Mucosa of descending colon (tissue), 3 donors: ENCODE measurements around the gene GMCL1. TPM values are rescaled to one million over a fixed set of nuclear protein-coding genes. Genes with fewer than 3 reads are reported as not detected.
A peak's percentile ranks its signal among the peaks of the same experiment; 100 is the strongest.

Experiments used
- ATAC-seq: fragments of 200-7000 bp; cut with Tn5 transposase; one replicate; pipeline ENCODE4 v1.9.1; 2020; ENCODE audit warnings: mild to moderate bottlenecking, moderate library complexity
- DNase-seq, 3 donors: peaks; one replicate each; pipeline ENCODE4 v3.0.0-alpha.2; 2020
- H3K36me3 ChIP-seq: fragments of 200-600 bp; one replicate; pipeline ENCODE4 v1.8.0; 2021; ENCODE audit warnings: low read depth, mild to moderate bottlenecking
- H3K4me1 ChIP-seq: fragments of 200-600 bp; one replicate; pipeline ENCODE4 v1.8.0; 2021; ENCODE audit warnings: low read depth, mild to moderate bottlenecking
- H3K4me3 ChIP-seq: fragments of 200-600 bp; one replicate; pipeline ENCODE4 v1.8.0; 2021; ENCODE audit warnings: mild to moderate bottlenecking
- H3K9me3 ChIP-seq: fragments of 200-600 bp; one replicate; pipeline ENCODE4 v1.8.0; 2021; ENCODE audit warnings: mild to moderate bottlenecking
- intact Hi-C, 2 donors: fragments of 100-400 bp; cut with DNase I in 1 of 2; cut with micrococcal nuclease in 1 of 2; formaldehyde crosslinking; loops; one replicate each; pipeline versions ENCODE4 v1.11.0 to v1.11.1; 2022; cut with DNase I, micrococcal nuclease
- long read RNA-seq, 2 donors: library from polyadenylated mRNA; unstranded; transcript quantifications; one replicate each; pipeline ENCODE4 v2.0.0, GENCODE V29; 2019 to 2021
- total RNA-seq, 3 donors: library from RNA; stranded (reverse); fragmentation: NEBNext Ultra II Directional in 2 of 3; extraction: Animal tissue kit (Norgen Biotek cat#: 25700) in 2 of 3; gene quantifications; one replicate each; pipeline versions ENCODE4 v1.2.1 to v1.2.4, GENCODE V29; 2021 to 2023
- TF ChIP-seq, protein P1 (sequence below): fragments of 200-600 bp; IDR thresholded peaks from one replicate; pipeline ENCODE4 v1.8.0; 2022; ENCODE audit warnings: antibody characterized with exemption, mild to moderate bottlenecking
- donor health status: DM: no; HTN: no; CAD: no; lungs with moderate emphysema.
- donor health status: DM: no; HTN: no; CAD: no.
- donor health status: DM: no; HTN: yes; CAD: no.

Gene GMCL1, protein sequence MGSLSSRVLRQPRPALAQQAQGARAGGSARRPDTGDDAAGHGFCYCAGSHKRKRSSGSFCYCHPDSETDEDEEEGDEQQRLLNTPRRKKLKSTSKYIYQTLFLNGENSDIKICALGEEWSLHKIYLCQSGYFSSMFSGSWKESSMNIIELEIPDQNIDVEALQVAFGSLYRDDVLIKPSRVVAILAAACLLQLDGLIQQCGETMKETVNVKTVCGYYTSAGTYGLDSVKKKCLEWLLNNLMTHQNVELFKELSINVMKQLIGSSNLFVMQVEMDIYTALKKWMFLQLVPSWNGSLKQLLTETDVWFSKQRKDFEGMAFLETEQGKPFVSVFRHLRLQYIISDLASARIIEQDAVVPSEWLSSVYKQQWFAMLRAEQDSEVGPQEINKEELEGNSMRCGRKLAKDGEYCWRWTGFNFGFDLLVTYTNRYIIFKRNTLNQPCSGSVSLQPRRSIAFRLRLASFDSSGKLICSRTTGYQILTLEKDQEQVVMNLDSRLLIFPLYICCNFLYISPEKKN
- 10 to 100 TPM; 13.5 to 30.2 (median 18.8) TPM for total RNA-seq
- long read RNA-seq, donor 1, full-length matches to known transcripts = 53 of 56 reads
- long read RNA-seq, donor 1, partial matches to known transcripts = 3 of 56 reads
- long read RNA-seq, donor 1, other reads (novel, unspliced or antisense) = 0 of 56 reads
- long read RNA-seq, donor 2, full-length matches to known transcripts = 21 of 36 reads
- long read RNA-seq, donor 2, partial matches to known transcripts = 11 of 36 reads
- long read RNA-seq, donor 2, other reads (novel, unspliced or antisense) = 4 of 36 reads

DNA sequence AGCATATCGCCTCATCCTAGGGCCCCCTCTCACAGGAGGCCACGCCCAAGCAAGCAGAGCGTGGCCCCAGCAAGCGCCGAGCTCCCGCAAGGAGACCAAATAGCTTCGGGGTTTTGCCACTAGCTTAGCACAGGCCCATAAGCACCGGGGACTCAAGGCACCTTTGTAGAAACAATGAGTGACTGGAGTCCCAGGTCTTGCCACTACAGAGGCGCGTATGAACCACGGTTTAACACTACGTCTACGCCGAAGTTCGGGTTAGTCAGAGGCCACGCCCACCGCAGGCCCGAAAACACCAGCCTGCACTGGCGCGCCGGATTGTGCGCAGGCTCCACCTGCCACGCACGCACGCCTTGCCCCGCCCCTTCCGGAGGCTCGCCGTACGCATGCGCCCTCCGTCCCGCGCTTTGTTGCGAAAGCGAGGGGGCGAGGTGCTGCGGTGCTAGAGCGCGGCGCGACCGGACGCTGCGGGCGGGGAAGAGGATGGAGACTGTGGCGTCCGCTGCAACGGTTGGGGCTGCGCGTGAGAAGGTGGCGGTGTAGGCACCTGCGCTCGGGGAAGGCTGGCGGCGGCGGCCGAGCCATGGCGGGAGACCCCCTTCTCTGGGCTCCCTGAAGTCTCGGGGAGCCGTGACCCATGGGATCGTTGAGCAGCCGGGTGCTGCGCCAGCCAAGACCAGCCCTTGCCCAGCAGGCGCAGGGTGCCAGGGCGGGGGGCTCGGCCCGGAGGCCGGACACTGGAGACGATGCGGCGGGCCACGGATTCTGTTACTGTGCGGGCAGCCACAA is at the start of gene GMCL1:
TSS of gene GMCL1 (plus strand) at position 405 of the 789 bp plus-strand sequence. CDS start at position 638, 233 bp downstream.
- H3K4me1 ChIP-seq = peaks cover 16% of the 10 kb centered on the region
- DNase-seq (peak; percentile 98 to 99 (median 99)), ATAC-seq (peak; percentile 98)
- peak within 1 kb of the TSS; percentile 86 for H3K4me3 ChIP-seq
- H3K9me3 ChIP-seq = no peaks in the 10 kb centered on the region
- intact Hi-C loops = no loop called here
- no peaks in the 10 kb centered on the region for H3K36me3 ChIP-seq
- TF ChIP-seq, protein P1, sequence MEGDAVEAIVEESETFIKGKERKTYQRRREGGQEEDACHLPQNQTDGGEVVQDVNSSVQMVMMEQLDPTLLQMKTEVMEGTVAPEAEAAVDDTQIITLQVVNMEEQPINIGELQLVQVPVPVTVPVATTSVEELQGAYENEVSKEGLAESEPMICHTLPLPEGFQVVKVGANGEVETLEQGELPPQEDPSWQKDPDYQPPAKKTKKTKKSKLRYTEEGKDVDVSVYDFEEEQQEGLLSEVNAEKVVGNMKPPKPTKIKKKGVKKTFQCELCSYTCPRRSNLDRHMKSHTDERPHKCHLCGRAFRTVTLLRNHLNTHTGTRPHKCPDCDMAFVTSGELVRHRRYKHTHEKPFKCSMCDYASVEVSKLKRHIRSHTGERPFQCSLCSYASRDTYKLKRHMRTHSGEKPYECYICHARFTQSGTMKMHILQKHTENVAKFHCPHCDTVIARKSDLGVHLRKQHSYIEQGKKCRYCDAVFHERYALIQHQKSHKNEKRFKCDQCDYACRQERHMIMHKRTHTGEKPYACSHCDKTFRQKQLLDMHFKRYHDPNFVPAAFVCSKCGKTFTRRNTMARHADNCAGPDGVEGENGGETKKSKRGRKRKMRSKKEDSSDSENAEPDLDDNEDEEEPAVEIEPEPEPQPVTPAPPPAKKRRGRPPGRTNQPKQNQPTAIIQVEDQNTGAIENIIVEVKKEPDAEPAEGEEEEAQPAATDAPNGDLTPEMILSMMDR = peak; percentile 15

DNA sequence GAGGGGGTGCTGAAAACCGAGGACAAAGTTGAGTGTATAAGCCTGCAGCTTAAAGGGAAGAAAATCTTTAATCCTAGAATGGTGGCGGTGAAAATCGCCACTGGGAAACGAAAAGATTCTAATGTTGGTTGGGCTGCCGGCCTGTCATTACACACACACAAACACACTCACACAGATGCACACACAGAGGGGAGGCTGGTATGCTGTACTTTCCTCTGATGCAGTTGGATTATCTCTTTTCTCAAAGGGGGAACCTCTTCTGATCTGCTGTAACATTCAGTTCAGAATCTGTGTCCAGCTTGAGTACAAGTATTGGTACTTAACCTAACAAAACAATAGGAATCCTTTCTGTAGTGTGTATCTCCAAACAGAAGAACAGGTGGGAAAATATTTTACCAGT is 48.5 kb upstream of the GMCL1 start:
- Histone ChIP-seq H3K9me3 (no peaks in the 10 kb centered on the region), H3K4me1 (peaks cover 36% of the 10 kb centered on the region), H3K36me3 (no peaks in the 10 kb centered on the region), H3K4me3 (no peak overlapping the region)
- intact Hi-C loops = no loop called here
- DNase-seq = no peak
- ATAC-seq = no peak
- TF ChIP-seq, protein P1 = no peak

DNA sequence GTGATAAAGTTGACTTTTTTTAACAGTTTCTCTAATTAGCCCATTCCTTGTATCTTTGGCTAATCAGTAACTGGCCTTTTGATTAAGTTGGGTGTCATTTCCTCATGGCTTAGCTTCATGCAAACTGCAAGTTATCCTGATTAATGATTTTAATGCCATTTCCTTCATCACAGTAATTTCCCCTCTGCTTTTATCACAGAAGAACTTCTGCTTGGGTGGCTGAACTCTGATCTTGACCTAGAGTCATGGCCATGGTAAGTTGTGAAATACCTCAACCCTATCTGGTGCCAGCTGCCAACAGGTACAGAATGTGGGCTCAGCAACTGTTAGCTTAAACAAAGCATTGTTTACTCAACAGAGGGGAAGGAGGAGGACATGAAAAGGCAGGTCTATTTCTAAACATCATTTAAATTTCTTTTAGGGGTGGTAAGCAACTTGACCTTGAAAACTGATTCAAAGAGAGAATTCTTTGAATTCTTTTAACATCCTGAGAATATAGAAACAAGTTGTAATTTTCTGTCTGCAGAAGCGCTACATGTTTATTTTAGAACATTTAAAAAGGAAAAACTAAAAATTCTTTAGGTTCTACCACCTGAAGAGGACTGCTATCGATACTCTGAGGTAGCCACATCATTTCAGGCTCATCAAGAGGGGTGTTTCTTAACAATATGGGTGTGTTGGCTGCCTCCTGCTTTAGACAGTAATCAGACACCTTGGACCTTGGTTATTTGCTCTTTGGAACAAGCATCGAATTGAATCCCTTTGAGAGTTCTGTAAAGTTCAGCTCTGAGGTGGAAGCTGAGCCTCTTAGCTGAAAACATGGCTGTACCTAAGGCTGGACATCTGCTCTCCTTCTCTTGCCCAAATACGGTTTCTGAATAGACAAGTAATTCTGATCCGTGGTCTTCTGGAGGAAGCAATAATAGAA is 47.9 kb upstream of the GMCL1 start:
- Histone ChIP-seq H3K36me3 (no peaks in the 10 kb centered on the region), H3K9me3 (no peaks in the 10 kb centered on the region), H3K4me1 (peaks cover 36% of the 10 kb centered on the region), H3K4me3 (no peak overlapping the region)
- ATAC-seq = peak; percentile 77
- DNase-seq = peak in 1 of 3 donors; percentile 57
- intact Hi-C loops = no loop called here
- TF ChIP-seq, protein P1 = no peak

DNA sequence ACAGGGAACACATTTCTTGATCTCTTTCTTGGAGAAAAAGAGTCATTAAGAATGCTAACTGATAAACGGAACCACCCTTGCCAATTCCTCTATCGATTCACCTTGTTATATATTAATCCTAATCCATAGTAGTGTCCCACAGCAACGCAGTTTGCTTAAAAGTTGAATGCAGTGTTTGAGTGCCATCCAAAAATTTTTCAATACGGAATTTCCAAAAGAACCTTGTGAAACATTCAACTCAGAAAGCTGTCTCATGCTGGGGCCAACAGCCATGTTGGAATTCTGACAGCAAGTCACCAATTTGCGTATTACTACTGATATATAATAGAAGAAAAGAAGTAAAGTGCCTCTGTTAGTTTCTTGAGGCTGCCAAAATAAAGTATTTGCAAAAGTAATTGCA is 45.2 kb upstream of the GMCL1 start:
- peaks cover 27% of the 10 kb centered on the region for H3K4me1 ChIP-seq
- DNase-seq = no peak
- intact Hi-C loops = no loop called here
- no peak for ATAC-seq
- TF ChIP-seq, protein P1 = no peak
- no peaks in the 10 kb centered on the region for H3K36me3 ChIP-seq
- no peaks in the 10 kb centered on the region for H3K9me3 ChIP-seq
- H3K4me3 ChIP-seq = no peak overlapping the region
